WTC11 (cell line): ENCODE results near the gene ZNF17. TPM values are rescaled to one million over a fixed set of nuclear protein-coding genes. Genes with fewer than 3 reads are reported as not detected.

ENCODE experiments used
- ATAC-seq: fragments of 200-7000 bp; cut with Tn5 transposase; 2 replicates; pipeline ENCODE4 v1.10.0; 2021; ENCODE audit warnings: mild to moderate bottlenecking, moderate library complexity
- CTCF ChIA-PET: fragments of 300-600 bp; sonication (Branson Sonifier 250); formaldehyde crosslinking; loops from one replicate; lab custom pipeline; 2021; ENCODE audit warnings: antibody characterized with exemption; lab: Charles Lee
- POLR2A ChIA-PET: fragments of 350-600 bp; sonication (Branson Sonifier 250); formaldehyde crosslinking; loops from one replicate; lab custom pipeline; 2021; ENCODE audit warnings: antibody characterized with exemption; lab: Charles Lee
- DNase-seq: peaks from one replicate; pipeline ENCODE4 v3.0.0; 2021; ENCODE audit warnings: low spot score
- H3K27ac Mint-ChIP-seq: 2 replicates; pipeline ENCODE4 v1.8.0; 2021; ENCODE audit warnings: mixed read lengths
- H3K27me3 Mint-ChIP-seq: 2 replicates; pipeline ENCODE4 v1.8.0; 2021; ENCODE audit warnings: low read depth, mild to moderate bottlenecking, moderate library complexity, mixed read lengths
- H3K36me3 Mint-ChIP-seq: 2 replicates; pipeline ENCODE4 v1.8.0; 2021; ENCODE audit warnings: mixed read lengths
- H3K4me1 Mint-ChIP-seq: 2 replicates; pipeline ENCODE4 v1.8.0; 2022; ENCODE audit warnings: mixed read lengths
- H3K4me3 Mint-ChIP-seq: 2 replicates; pipeline ENCODE4 v1.8.0; 2021; ENCODE audit warnings: mild to moderate bottlenecking, moderate library complexity, mixed read lengths
- H3K9me3 Mint-ChIP-seq: 2 replicates; pipeline ENCODE4 v1.8.0; 2021; ENCODE audit warnings: mixed read lengths
- CREM ChIP-seq: sonication (generic); formaldehyde crosslinking; IDR thresholded peaks from 2 replicates; pipeline ENCODE4 v1.8.1; 2022; ENCODE audit warnings: mild to moderate bottlenecking, missing genetic modification reagents, moderate library complexity
- FOXJ3 ChIP-seq: sonication (generic); formaldehyde crosslinking; IDR thresholded peaks from 2 replicates; pipeline ENCODE4 v1.9.0; 2021; ENCODE audit warnings: missing genetic modification reagents, mild to moderate bottlenecking, borderline replicate concordance
- FOXP1 ChIP-seq: sonication (generic); formaldehyde crosslinking; IDR thresholded peaks from 2 replicates; pipeline ENCODE4 v1.8.0; 2022; ENCODE audit warnings: missing genetic modification reagents, mild to moderate bottlenecking, moderate library complexity, borderline replicate concordance
- KAT7 ChIP-seq: sonication (generic); formaldehyde crosslinking; IDR thresholded peaks from 2 replicates; pipeline ENCODE4 v1.8.1; 2023; ENCODE audit warnings: missing genetic modification reagents, mild to moderate bottlenecking, borderline replicate concordance
- NFYB ChIP-seq: sonication (generic); formaldehyde crosslinking; conservative IDR thresholded peaks from 2 replicates; pipeline ENCODE4 v1.8.0; 2022; ENCODE audit warnings: low read depth, missing genetic modification reagents
- NR1H2 ChIP-seq: sonication (generic); formaldehyde crosslinking; IDR thresholded peaks from 2 replicates; pipeline ENCODE4 v1.9.0; 2021; ENCODE audit warnings: mild to moderate bottlenecking, moderate library complexity, missing genetic modification reagents
- NR2C2 ChIP-seq: sonication (generic); formaldehyde crosslinking; IDR thresholded peaks from 2 replicates; pipeline ENCODE4 v1.8.0; 2022; ENCODE audit warnings: mild to moderate bottlenecking, missing genetic modification reagents
- PRRX2 ChIP-seq: fragments of 250-450 bp; sonication (Bioruptor Pico); IDR thresholded peaks from 2 replicates; pipeline ENCODE4 v1.8.0; 2021; ENCODE audit warnings: mild to moderate bottlenecking
- RELA ChIP-seq: sonication (generic); formaldehyde crosslinking; IDR thresholded peaks from 2 replicates; pipeline ENCODE4 v1.8.1; 2022; ENCODE audit warnings: missing genetic modification reagents, mild to moderate bottlenecking, borderline replicate concordance
- SMAD3 ChIP-seq: sonication (generic); formaldehyde crosslinking; IDR thresholded peaks from 2 replicates; pipeline ENCODE4 v1.8.0; 2022; ENCODE audit warnings: missing genetic modification reagents, mild to moderate bottlenecking, borderline replicate concordance
- SP1 ChIP-seq: sonication (generic); formaldehyde crosslinking; conservative IDR thresholded peaks from 2 replicates; pipeline ENCODE4 v1.8.1; 2022; ENCODE audit warnings: missing genetic modification reagents
- ZMAT4 ChIP-seq: fragments of 250-450 bp; sonication (Bioruptor Pico); IDR thresholded peaks from 2 replicates; pipeline ENCODE4 v1.9.0; 2021; ENCODE audit warnings: mild to moderate bottlenecking
- ZNF219 ChIP-seq: sonication (generic); formaldehyde crosslinking; IDR thresholded peaks from 2 replicates; pipeline ENCODE4 v1.8.0; 2023; ENCODE audit warnings: missing genetic modification reagents, mild to moderate bottlenecking, borderline replicate concordance
- ZNF232 ChIP-seq: sonication (generic); formaldehyde crosslinking; IDR thresholded peaks from 2 replicates; pipeline ENCODE4 v1.8.0; 2022; ENCODE audit warnings: mild to moderate bottlenecking, missing genetic modification reagents
- ZNF416 ChIP-seq: fragments of 250-450 bp; sonication (Bioruptor Pico); IDR thresholded peaks from 2 replicates; pipeline ENCODE4 v1.9.0; 2021; ENCODE audit warnings: mild to moderate bottlenecking, inconsistent platforms
- ZNF423 ChIP-seq: fragments of 250-450 bp; sonication (Bioruptor Pico); IDR thresholded peaks from 2 replicates; pipeline ENCODE4 v2.1.2; 2022; ENCODE audit warnings: mild to moderate bottlenecking, moderate library complexity
- total RNA-seq: library from RNA; stranded (reverse); gene quantifications from 3 replicates; pipeline ENCODE4 v1.2.3, GENCODE V29; 2021
- TF ChIP-seq, protein P1 (sequence below): sonication (generic); formaldehyde crosslinking; IDR thresholded peaks from 2 replicates; pipeline ENCODE4 v1.8.0; 2023; ENCODE audit warnings: mild to moderate bottlenecking, missing genetic modification reagents
- TF ChIP-seq, protein P2 (sequence below): sonication (generic); formaldehyde crosslinking; IDR thresholded peaks from 2 replicates; pipeline ENCODE4 v1.8.0; 2022; ENCODE audit warnings: mild to moderate bottlenecking, missing genetic modification reagents
- TF ChIP-seq, protein P3 (sequence below): sonication (generic); formaldehyde crosslinking; IDR thresholded peaks from 2 replicates; pipeline ENCODE4 v1.8.1; 2022; ENCODE audit warnings: missing genetic modification reagents, borderline replicate concordance
- TF ChIP-seq, protein P4 (sequence below): sonication (generic); formaldehyde crosslinking; IDR thresholded peaks from 2 replicates; pipeline ENCODE4 v1.8.1; 2022; ENCODE audit warnings: mild to moderate bottlenecking, moderate library complexity, missing genetic modification reagents

ZNF17 gene
- total RNA-seq, 1 experiment from 2014 or later, result 7.7 TPM

- TF ChIP-seq FOXP1 (CRISPR knock-in tag), result no peak
- TF ChIP-seq PRRX2 (CRISPR knock-in tag), result no peak
- no peak for TF ChIP-seq ZNF219 (CRISPR knock-in tag)
- no peak for TF ChIP-seq ZMAT4 (CRISPR knock-in tag)
- no peak for TF ChIP-seq NR1H2 (CRISPR knock-in tag)
- TF ChIP-seq, protein P1, sequence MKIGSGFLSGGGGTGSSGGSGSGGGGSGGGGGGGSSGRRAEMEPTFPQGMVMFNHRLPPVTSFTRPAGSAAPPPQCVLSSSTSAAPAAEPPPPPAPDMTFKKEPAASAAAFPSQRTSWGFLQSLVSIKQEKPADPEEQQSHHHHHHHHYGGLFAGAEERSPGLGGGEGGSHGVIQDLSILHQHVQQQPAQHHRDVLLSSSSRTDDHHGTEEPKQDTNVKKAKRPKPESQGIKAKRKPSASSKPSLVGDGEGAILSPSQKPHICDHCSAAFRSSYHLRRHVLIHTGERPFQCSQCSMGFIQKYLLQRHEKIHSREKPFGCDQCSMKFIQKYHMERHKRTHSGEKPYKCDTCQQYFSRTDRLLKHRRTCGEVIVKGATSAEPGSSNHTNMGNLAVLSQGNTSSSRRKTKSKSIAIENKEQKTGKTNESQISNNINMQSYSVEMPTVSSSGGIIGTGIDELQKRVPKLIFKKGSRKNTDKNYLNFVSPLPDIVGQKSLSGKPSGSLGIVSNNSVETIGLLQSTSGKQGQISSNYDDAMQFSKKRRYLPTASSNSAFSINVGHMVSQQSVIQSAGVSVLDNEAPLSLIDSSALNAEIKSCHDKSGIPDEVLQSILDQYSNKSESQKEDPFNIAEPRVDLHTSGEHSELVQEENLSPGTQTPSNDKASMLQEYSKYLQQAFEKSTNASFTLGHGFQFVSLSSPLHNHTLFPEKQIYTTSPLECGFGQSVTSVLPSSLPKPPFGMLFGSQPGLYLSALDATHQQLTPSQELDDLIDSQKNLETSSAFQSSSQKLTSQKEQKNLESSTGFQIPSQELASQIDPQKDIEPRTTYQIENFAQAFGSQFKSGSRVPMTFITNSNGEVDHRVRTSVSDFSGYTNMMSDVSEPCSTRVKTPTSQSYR (CRISPR knock-in tag), result no peak
Observed at GRCh38 chr19:57421037-57421436, 10.1 kb downstream of the ZNF17 start (continued).

GRCh38 chr19:57434386-57435061 lies 23.6 kb downstream of the ZNF17 start:
- ChIA-PET POLR2A (interaction anchor here (0.7 to 1.3 kb wide), 5 partner anchors 8 to 155 kb away, joined by 3 to 6 read pairs (median 4); partner anchors contain the start of genes ZNF419, ZNF548 and ZNF772), CTCF (interaction anchor here (0.6 to 1.8 kb wide), 3 partner anchors 28 to 275 kb away, joined by 3 to 11 read pairs (median 4); partner anchors contain the start of gene ZNF154)
- peaks cover 18% of the 10 kb centered on the region for H3K4me1 Mint-ChIP-seq
- no peaks in the 10 kb centered on the region for H3K27me3 Mint-ChIP-seq
- no peak for TF ChIP-seq ZMAT4 (CRISPR knock-in tag)
- TF ChIP-seq, protein P2, sequence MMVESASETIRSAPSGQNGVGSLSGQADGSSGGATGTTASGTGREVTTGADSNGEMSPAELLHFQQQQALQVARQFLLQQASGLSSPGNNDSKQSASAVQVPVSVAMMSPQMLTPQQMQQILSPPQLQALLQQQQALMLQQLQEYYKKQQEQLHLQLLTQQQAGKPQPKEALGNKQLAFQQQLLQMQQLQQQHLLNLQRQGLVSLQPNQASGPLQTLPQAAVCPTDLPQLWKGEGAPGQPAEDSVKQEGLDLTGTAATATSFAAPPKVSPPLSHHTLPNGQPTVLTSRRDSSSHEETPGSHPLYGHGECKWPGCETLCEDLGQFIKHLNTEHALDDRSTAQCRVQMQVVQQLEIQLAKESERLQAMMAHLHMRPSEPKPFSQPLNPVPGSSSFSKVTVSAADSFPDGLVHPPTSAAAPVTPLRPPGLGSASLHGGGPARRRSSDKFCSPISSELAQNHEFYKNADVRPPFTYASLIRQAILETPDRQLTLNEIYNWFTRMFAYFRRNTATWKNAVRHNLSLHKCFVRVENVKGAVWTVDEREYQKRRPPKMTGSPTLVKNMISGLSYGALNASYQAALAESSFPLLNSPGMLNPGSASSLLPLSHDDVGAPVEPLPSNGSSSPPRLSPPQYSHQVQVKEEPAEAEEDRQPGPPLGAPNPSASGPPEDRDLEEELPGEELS (CRISPR knock-in tag), result no peak
- peak overlapping the region; percentile 75 for H3K27ac Mint-ChIP-seq
- peak overlapping the region; percentile 87 for H3K4me3 Mint-ChIP-seq
- no peaks in the 10 kb centered on the region for H3K9me3 Mint-ChIP-seq
- H3K36me3 Mint-ChIP-seq, result peaks cover 3% of the 10 kb centered on the region; the same call in 1 of the 2 replicates
- peak; percentile 34 for DNase-seq
- no peak for ATAC-seq

GRCh38 chr19:57435062-57435978 lies 24.4 kb downstream of the ZNF17 start, which contains the start of gene ZNF749:
Gene ZNF749 (plus strand): TSS chr19:57435325. CDS start chr19:57435579, 254 bp downstream.
- Mint-ChIP-seq H3K4me3 (peak within 1 kb of the TSS; percentile 87), H3K9me3 (no peaks in the 10 kb centered on the region), H3K27ac (peak within 1 kb of the TSS; percentile 97), H3K36me3 (peaks cover 3% of the 10 kb centered on the region; the same call in 1 of the 2 replicates), H3K4me1 (peaks cover 18% of the 10 kb centered on the region), H3K27me3 (no peaks in the 10 kb centered on the region)
- ATAC-seq, result peak; percentile 91
- peak; percentile 99 for DNase-seq
- CTCF ChIA-PET, result interaction anchor here (0.6 to 1.8 kb wide), 5 partner anchors 29 to 274 kb away, joined by 3 to 11 read pairs (median 4); partner anchors contain the start of genes ZNF154 and ZNF551
- POLR2A ChIA-PET, result interaction anchor here (0.5 to 1.3 kb wide), 8 partner anchors 9 to 334 kb away, joined by 3 to 6 read pairs (median 3); partner anchors contain the start of genes ZNF419, ZNF548, ZNF586 and ZNF772
- TF ChIP-seq, protein P3, sequence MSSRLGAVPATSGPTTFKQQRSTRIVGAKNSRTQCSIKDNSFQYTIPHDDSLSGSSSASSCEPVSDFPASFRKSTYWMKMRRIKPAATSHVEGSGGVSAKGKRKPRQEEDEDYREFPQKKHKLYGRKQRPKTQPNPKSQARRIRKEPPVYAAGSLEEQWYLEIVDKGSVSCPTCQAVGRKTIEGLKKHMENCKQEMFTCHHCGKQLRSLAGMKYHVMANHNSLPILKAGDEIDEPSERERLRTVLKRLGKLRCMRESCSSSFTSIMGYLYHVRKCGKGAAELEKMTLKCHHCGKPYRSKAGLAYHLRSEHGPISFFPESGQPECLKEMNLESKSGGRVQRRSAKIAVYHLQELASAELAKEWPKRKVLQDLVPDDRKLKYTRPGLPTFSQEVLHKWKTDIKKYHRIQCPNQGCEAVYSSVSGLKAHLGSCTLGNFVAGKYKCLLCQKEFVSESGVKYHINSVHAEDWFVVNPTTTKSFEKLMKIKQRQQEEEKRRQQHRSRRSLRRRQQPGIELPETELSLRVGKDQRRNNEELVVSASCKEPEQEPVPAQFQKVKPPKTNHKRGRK (CRISPR knock-in tag), result no peak
- TF ChIP-seq RELA, result 0 out of 2 replicates have a peak, but pooled peaks have one; percentile 46
- peak; percentile 95 for TF ChIP-seq SP1 (CRISPR knock-in tag)
- TF ChIP-seq, protein P4, sequence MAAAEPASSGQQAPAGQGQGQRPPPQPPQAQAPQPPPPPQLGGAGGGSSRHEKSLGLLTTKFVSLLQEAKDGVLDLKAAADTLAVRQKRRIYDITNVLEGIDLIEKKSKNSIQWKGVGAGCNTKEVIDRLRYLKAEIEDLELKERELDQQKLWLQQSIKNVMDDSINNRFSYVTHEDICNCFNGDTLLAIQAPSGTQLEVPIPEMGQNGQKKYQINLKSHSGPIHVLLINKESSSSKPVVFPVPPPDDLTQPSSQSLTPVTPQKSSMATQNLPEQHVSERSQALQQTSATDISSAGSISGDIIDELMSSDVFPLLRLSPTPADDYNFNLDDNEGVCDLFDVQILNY (CRISPR knock-in tag), result peak; percentile 51; the same call in 1 of the 2 replicates
- peak; percentile 68 for TF ChIP-seq NFYB
- peak; percentile 57 for TF ChIP-seq CREM
- TF ChIP-seq ZNF416 (CRISPR knock-in tag), result peak; percentile 54; the same call in 1 of the 2 replicates
- no peak for TF ChIP-seq NR2C2
- no peak for TF ChIP-seq ZNF423 (CRISPR knock-in tag)
- 0 out of 2 replicates have a peak, but pooled peaks have one; percentile 23 for TF ChIP-seq ZNF232 (CRISPR knock-in tag)
- TF ChIP-seq SMAD3 (CRISPR knock-in tag), result peak; percentile 33; the same call in 1 of the 2 replicates
- TF ChIP-seq KAT7 (CRISPR knock-in tag), result peak; percentile 70; the same call in 1 of the 2 replicates
- TF ChIP-seq FOXJ3 (CRISPR knock-in tag), result no peak
